Sigmoid colon (tissue), 4 donors: Measurements from ENCODE around the gene CRKL.

Source experiments
- CTCF ChIP-seq, 4 experiments: fragments of 450-650 bp in 3 of 4; fragments of 200-600 bp in 1 of 4; IDR thresholded peaks; one replicate each; pipeline ENCODE4 v1.5.1; 2016 to 2019; ENCODE audit warnings: antibody characterized with exemption in 4 of 4, mild to moderate bottlenecking in 3 of 4, moderate library complexity in 2 of 4
- EP300 ChIP-seq, 4 donors: sonication (generic); formaldehyde crosslinking; IDR thresholded peaks; one replicate each; pipeline ENCODE4 v1.6.1; 2017; ENCODE audit warnings: antibody characterized with exemption in 4 of 4
- POLR2A ChIP-seq, 2 donors: fragments of 450-650 bp; IDR thresholded peaks; one replicate each; pipeline ENCODE4 v1.6.1; 2016; ENCODE audit warnings: antibody characterized with exemption in 2 of 2, mild to moderate bottlenecking in 2 of 2, moderate library complexity in 2 of 2

GRCh38 chr22:20974336-20974955, 57.2 kb downstream of the CRKL start:
- TF ChIP-seq CTCF (IDR thresholded peaks at IDR 0.05) (no peak), POLR2A (IDR thresholded peaks at IDR 0.05) (no peak), EP300 (IDR thresholded peaks at IDR 0.05) (no peak)
